Kidney (tissue), 14 donors: ENCODE results near the gene TNFAIP2. TPM values are rescaled to one million over a fixed set of nuclear protein-coding genes. Genes with fewer than 3 reads are reported as not detected.
A peak's percentile ranks its signal among the peaks of the same experiment; 100 is the strongest.

Experiments
- DNase-seq, 5 donors: peaks; one replicate each; pipeline ENCODE4 v3.0.0-alpha.2; 2013 to 2020
- FAIRE-seq: peaks from 2 replicates; lab custom pipeline; 2012; peaks lifted over from hg19 to GRCh38; lab: Jason Lieb, UNC
- H3K27ac ChIP-seq, 2 donors: one replicate each; pipeline ENCODE4 v1.7.0; 2013; ENCODE audit warnings: low read depth in 2 of 2, low read length in 2 of 2, inconsistent platforms in 1 of 2
- H3K27me3 ChIP-seq: one replicate; pipeline ENCODE4 v1.7.1; 2013; ENCODE audit warnings: low read length, inconsistent platforms; ENCODE audit not compliant: control insufficient read depth, insufficient read depth
- H3K36me3 ChIP-seq, 3 donors: one replicate each; pipeline versions ENCODE4 v1.7.0 to v1.7.1; 2013; ENCODE audit warnings: low read length in 3 of 3, control low read depth in 1 of 3, inconsistent platforms in 1 of 3; ENCODE audit not compliant: insufficient read depth in 3 of 3, control insufficient read depth in 2 of 3
- H3K4me1 ChIP-seq, 3 donors: one replicate each; pipeline versions ENCODE4 v1.7.0 to v1.7.1; 2013; ENCODE audit warnings: low read length in 3 of 3, inconsistent platforms in 1 of 3, low read depth in 1 of 3; ENCODE audit not compliant: control insufficient read depth in 2 of 3, insufficient read depth in 2 of 3
- H3K4me3 ChIP-seq, 3 donors: one replicate each; pipeline versions ENCODE4 v1.7.0 to v1.8.1; 2013; ENCODE audit warnings: low read length in 3 of 3, control low read depth in 1 of 3, inconsistent platforms in 1 of 3
- H3K9ac ChIP-seq, 3 donors: one replicate each; pipeline versions ENCODE4 v1.7.0 to v1.7.1; 2013; ENCODE audit warnings: low read length in 3 of 3, control low read depth in 1 of 3, inconsistent platforms in 1 of 3
- H3K9me3 ChIP-seq, 3 donors: one replicate each; pipeline versions ENCODE4 v1.7.0 to v1.7.1; 2013; ENCODE audit warnings: low read length in 3 of 3, control low read depth in 1 of 3, inconsistent platforms in 1 of 3; ENCODE audit not compliant: control insufficient read depth in 2 of 3, insufficient read depth in 1 of 3
- intact Hi-C: fragments of 100-400 bp; cut with DNase I; formaldehyde crosslinking; loops from one replicate; pipeline ENCODE4 v1.11.1; 2022
- polyA plus RNA-seq: library from polyadenylated mRNA; stranded (reverse); fragments of 350-450 nt; fragmentation: Illumina TruSeq; extraction: RNeasy Lipid Tissue Mini Kit (QIAGEN cat#74804); gene quantifications from one replicate; pipeline ENCODE4 v1.2.3, GENCODE V29; 2014; ENCODE audit warnings: low read depth, low replicate concordance; ENCODE audit not compliant: insufficient read depth
- total RNA-seq: library from RNA; stranded (reverse); fragmentation: NEBNext Ultra II Directional; extraction: Animal tissue kit (Norgen Biotek cat#: 25700); gene quantifications from one replicate; pipeline ENCODE4 v1.2.1, GENCODE V29; 2021
- TF ChIP-seq, protein P1 (sequence below): IDR thresholded peaks from 3 replicates; pipeline ENCODE4 v1.5.1; 2012; ENCODE audit warnings: mild to moderate bottlenecking, moderate library complexity, borderline replicate concordance; ENCODE audit not compliant: insufficient read depth; ENCODE audit errors: extremely low read depth
- donor health status: control.
- donor health status: control.
- donor health status: control.
- donor health status: control.
- donor health status: control.
- donor health status: DM: yes; HTN: yes; CAD: no.
- donor health status: Normal renal cell carcinoma (clear cell type).

Gene TNFAIP2
- total and polyA plus RNA-seq, 2 donors from 2014 or later = 42.9 to 301 TPM

GRCh38 chr14:103099081-103099732, 24.1 kb upstream of the TNFAIP2 start:
- TF ChIP-seq, protein P1, sequence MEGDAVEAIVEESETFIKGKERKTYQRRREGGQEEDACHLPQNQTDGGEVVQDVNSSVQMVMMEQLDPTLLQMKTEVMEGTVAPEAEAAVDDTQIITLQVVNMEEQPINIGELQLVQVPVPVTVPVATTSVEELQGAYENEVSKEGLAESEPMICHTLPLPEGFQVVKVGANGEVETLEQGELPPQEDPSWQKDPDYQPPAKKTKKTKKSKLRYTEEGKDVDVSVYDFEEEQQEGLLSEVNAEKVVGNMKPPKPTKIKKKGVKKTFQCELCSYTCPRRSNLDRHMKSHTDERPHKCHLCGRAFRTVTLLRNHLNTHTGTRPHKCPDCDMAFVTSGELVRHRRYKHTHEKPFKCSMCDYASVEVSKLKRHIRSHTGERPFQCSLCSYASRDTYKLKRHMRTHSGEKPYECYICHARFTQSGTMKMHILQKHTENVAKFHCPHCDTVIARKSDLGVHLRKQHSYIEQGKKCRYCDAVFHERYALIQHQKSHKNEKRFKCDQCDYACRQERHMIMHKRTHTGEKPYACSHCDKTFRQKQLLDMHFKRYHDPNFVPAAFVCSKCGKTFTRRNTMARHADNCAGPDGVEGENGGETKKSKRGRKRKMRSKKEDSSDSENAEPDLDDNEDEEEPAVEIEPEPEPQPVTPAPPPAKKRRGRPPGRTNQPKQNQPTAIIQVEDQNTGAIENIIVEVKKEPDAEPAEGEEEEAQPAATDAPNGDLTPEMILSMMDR = no peak
- no peak overlapping the region for H3K27ac ChIP-seq
- H3K9me3 ChIP-seq = no peaks in the 10 kb centered on the region
- no peak overlapping the region for H3K9ac ChIP-seq
- H3K4me1 ChIP-seq = peaks cover 0 to 5% (median 0%) of the 10 kb centered on the region in 3 donors
- FAIRE-seq = no peak
- peak in 1 of 5 donors; percentile 64 for DNase-seq
- H3K36me3 ChIP-seq = no peaks in the 10 kb centered on the region
- H3K27me3 ChIP-seq = peaks cover 8% of the 10 kb centered on the region
- intact Hi-C loops = no loop called here
- H3K4me3 ChIP-seq = no peak overlapping the region

DNA sequence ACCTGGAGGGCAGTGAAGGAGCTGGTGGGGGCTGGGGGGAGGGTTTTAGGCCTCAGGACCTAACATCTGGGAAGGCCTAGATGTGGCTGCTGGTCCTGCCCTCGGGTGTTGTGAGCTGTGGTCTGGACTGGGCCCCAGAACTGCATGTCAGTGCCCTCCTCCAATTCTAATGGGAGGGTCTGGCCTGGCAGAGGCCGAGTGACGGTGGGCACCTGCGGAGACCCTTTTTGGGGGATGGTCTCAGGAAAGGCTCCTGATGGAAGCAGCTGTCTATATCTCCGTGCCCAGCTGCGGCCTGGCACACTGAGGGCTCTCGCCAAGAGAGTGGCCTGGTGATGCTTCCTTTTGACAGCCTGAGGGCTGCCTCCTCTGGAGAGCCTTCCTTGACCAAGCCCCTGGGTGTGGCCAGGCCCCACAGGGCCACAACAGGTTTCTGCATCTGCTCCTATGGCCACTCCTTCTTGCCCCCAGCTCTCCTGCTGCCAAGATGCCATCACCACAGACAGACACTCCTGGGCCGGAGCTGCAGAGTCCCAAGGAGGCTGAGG, 23.5 kb upstream of the TNFAIP2 start:
- TF ChIP-seq, protein P1 = no peak
- FAIRE-seq (no peak), DNase-seq (peak in 1 of 5 donors; percentile 65)
- Histone ChIP-seq H3K36me3 (no peaks in the 10 kb centered on the region), H3K9ac (no peak overlapping the region), H3K9me3 (no peaks in the 10 kb centered on the region), H3K4me3 (no peak overlapping the region), H3K27ac (no peak overlapping the region), H3K27me3 (peaks cover 8% of the 10 kb centered on the region), H3K4me1 (peaks cover 0 to 10% (median 0%) of the 10 kb centered on the region in 3 donors)
- intact Hi-C loops = loop anchor here (10.0 kb wide), 2 partner anchors 75 to 195 kb away; no protein-coding TSS in a partner anchor

DNA sequence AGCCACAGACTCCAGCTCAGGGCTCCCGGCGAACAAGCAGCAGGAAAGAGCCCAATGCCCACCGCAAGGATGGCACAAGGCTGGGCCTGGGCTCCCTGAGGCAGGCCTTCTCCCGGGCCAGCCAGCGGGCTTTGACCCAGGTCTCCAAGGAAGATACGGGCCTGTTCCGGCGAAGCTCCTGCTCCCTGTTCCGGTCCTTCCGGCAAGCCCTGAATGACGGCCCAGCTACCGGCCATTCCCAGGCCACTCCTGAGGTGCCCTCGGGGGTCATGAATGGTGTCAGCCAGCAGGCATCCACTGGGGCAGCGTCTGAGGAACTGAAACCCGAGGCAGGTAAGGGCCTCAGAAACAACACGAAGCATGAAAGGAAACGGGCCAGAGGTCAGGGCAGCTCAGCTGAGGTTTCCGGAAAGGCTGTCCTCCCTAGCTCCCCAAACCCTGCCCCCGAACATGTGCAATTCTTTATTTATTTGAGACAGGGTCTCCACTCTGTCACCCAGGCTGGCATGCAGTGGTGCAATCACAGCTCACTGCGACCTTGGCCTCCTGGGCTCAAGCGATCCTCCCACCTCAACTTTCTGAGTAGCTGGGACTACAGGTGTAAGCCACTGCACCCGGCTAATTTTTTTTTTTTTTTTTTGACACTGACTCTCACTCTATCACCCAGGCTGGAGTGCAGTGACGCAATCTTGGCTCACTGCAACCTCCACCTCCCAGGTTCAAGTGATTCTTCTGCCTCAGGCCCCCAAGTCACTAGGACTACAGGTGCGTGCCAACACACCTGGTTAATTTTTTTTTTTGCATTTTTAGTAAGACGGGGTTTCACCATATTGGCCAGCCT, 22.8 kb upstream of the TNFAIP2 start:
- Histone ChIP-seq H3K4me3 (no peak overlapping the region), H3K4me1 (peaks cover 0 to 14% (median 0%) of the 10 kb centered on the region in 3 donors), H3K27me3 (peaks cover 11% of the 10 kb centered on the region), H3K27ac (no peak overlapping the region), H3K36me3 (no peaks in the 10 kb centered on the region), H3K9ac (no peak overlapping the region), H3K9me3 (no peaks in the 10 kb centered on the region)
- no peak for FAIRE-seq
- intact Hi-C loops = loop anchor here (10.0 kb wide), 2 partner anchors 74 to 194 kb away; no protein-coding TSS in a partner anchor
- DNase-seq = peak in 3 of 5 donors; percentile 57 to 70 (median 59)
- TF ChIP-seq, protein P1 = no peak
